Right lobe of liver (tissue), 6 donors: ENCODE data around the gene KIT. TPM values are rescaled to one million over a fixed set of nuclear protein-coding genes. Genes with fewer than 3 reads are reported as not detected.
A peak's percentile ranks its signal among the peaks of the same experiment; 100 is the strongest.

ENCODE experiments used
- ATAC-seq, 4 donors: fragments of 200-7000 bp; cut with Tn5 transposase; one replicate each; pipeline ENCODE4 v1.9.1; 2020; ENCODE audit warnings: mild to moderate bottlenecking in 4 of 4, moderate library complexity in 4 of 4
- DNase-seq, 3 donors: peaks; one replicate each; pipeline ENCODE4 v3.0.0-alpha.2; 2020
- H3K27ac ChIP-seq, 3 donors: fragments of 200-600 bp; one replicate each; pipeline ENCODE4 v1.8.0; 2022
- H3K27me3 ChIP-seq, 2 donors: fragments of 200-600 bp; one replicate each; pipeline ENCODE4 v1.8.0; 2022
- H3K36me3 ChIP-seq, 4 donors: fragments of 200-600 bp; sonication (generic) in 1 of 4; one replicate each; pipeline versions ENCODE4 v1.5.1 to v1.8.0; 2017 to 2022; ENCODE audit warnings: control low read depth in 1 of 4
- H3K4me1 ChIP-seq, 4 donors: fragments of 200-600 bp; sonication (generic) in 1 of 4; one replicate each; pipeline versions ENCODE4 v1.5.1 to v1.8.0; 2017 to 2022; ENCODE audit warnings: control low read depth in 1 of 4
- H3K4me3 ChIP-seq, 3 donors: fragments of 200-600 bp; one replicate each; pipeline ENCODE4 v1.8.0; 2022
- H3K9me3 ChIP-seq, 4 donors: fragments of 200-600 bp; sonication (generic) in 1 of 4; one replicate each; pipeline versions ENCODE4 v1.5.1 to v1.8.0; 2017 to 2022; ENCODE audit warnings: control low read depth in 1 of 4
- POLR2A ChIP-seq: fragments of 450-650 bp; IDR thresholded peaks from one replicate; pipeline ENCODE4 v1.6.1; 2017; ENCODE audit warnings: antibody characterized with exemption, mild to moderate bottlenecking
- whole genome bisulfite sequencing: methylation state at CpG from one replicate; pipeline ENCODE4 v1.1.6; 2018; ENCODE audit warnings: low coverage, low lambda C conversion rate; ENCODE audit not compliant: insufficient coverage; ENCODE audit errors: missing lambda C conversion rate; 5-methylcytosine and 5-hydroxymethylcytosine counted together
- intact Hi-C, 2 donors: fragments of 100-400 bp; cut with DNase I; formaldehyde crosslinking; loops; one replicate each; pipeline versions ENCODE4 v1.11.2 to v1.14.1; 2022
- long read RNA-seq: library from polyadenylated mRNA; unstranded; transcript quantifications from one replicate; pipeline ENCODE4 v2.0.0, GENCODE V29; 2019
- total RNA-seq, 6 experiments: library from RNA; depleted of rRNA in 2 of 6; stranded (reverse); fragments of >200 nt in 2 of 6; fragmentation: NEBNext Ultra II Directional in 3 of 6; extraction: Animal tissue kit (Norgen Biotek cat#: 25700) in 3 of 6; gene quantifications; one replicate each; pipeline versions ENCODE4 v1.1.0 to v1.2.4, GENCODE V29; 2016 to 2023
- TF ChIP-seq, protein P1 (sequence below), 4 donors: fragments of 200-600 bp in 3 of 4; fragments of 450-650 bp in 1 of 4; IDR thresholded peaks; one replicate each; pipeline versions ENCODE4 v1.5.1 to v1.8.0; 2016 to 2022; ENCODE audit warnings: antibody characterized with exemption in 4 of 4, mild to moderate bottlenecking in 2 of 4
- donor health status: DM: no; HTN: yes; CAD: no.
- donor health status: DM: no; HTN: no; CAD: no.
- donor health status: DM: no; HTN: no; CAD: no.
- donor health status: DM: no; HTN: yes; CAD: no.
- donor health status: DM: no; HTN: yes; CAD: no.

KIT gene
- 1 to 10 TPM in 2 of 6 experiments, under 1 TPM in 4; 0.19 to 1.6 (median 0.77) TPM for total RNA-seq
- long read RNA-seq = 0 reads

DNA sequence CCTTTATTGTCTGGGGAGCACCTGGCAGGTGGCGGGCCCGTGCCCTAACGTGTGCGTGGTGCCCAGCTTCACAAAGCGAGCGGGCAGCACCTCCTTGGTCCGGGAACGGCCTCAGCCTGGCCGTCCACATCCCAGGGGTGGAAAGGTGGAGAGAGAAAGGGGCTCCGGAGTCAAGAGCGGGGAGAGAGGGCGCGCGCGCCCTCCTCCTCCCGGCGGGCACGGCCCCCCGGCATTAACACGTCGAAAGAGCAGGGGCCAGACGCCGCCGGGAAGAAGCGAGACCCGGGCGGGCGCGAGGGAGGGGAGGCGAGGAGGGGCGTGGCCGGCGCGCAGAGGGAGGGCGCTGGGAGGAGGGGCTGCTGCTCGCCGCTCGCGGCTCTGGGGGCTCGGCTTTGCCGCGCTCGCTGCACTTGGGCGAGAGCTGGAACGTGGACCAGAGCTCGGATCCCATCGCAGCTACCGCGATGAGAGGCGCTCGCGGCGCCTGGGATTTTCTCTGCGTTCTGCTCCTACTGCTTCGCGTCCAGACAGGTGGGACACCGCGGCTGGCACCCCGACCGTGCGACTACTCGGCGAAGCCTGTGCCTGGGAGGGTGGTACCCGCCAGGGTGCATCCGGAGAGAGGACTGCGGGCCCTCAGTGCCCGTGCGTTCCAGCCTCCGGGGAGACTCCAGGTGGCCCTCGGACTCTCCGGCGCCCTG is at the start of gene KIT:
Gene KIT (plus strand): TSS at position 407 of the 701 bp plus-strand sequence. CDS start 58 bp downstream, at position 465.
- peak in 2 of 3 donors; percentile 59 to 62 for DNase-seq
- Histone ChIP-seq H3K27me3 (peaks cover 0 to 15% of the 10 kb centered on the region in 2 donors), H3K4me1 (peaks cover 0 to 26% (median 6%) of the 10 kb centered on the region in 4 donors), H3K36me3 (no peaks in the 10 kb centered on the region), H3K27ac (no peak within 1 kb of the TSS), H3K4me3 (peak within 1 kb of the TSS; percentile 41 to 50 (median 48)), H3K9me3 (no peaks in the 10 kb centered on the region)
- WGBS = 1% methylated on average over 12 of the region's 72 CpGs
- intact Hi-C loops = no loop called here
- ATAC-seq = peak; percentile 28 to 70 (median 60)
- TF ChIP-seq, protein P1, sequence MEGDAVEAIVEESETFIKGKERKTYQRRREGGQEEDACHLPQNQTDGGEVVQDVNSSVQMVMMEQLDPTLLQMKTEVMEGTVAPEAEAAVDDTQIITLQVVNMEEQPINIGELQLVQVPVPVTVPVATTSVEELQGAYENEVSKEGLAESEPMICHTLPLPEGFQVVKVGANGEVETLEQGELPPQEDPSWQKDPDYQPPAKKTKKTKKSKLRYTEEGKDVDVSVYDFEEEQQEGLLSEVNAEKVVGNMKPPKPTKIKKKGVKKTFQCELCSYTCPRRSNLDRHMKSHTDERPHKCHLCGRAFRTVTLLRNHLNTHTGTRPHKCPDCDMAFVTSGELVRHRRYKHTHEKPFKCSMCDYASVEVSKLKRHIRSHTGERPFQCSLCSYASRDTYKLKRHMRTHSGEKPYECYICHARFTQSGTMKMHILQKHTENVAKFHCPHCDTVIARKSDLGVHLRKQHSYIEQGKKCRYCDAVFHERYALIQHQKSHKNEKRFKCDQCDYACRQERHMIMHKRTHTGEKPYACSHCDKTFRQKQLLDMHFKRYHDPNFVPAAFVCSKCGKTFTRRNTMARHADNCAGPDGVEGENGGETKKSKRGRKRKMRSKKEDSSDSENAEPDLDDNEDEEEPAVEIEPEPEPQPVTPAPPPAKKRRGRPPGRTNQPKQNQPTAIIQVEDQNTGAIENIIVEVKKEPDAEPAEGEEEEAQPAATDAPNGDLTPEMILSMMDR (IDR thresholded peaks at IDR 0.05) = no peak
- TF ChIP-seq POLR2A = no peak

DNA sequence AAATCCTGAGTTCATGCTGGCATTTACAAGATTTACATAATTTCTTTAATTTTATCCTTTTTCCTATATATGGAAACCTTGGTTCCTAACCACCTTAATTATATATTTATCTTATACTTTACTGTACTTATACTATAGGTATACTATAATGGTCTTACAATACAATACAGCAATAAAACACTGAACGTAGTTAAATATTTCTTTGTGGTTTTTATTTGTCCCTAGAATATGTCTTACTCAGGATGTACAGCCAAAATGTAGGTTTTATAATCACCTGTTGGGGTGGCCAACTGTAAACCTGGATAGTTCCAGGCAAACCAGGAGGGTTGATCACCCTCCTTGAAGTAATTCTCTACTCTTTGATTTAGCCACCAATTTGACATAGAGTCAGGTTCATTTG is 48.4 kb upstream of the KIT start:
- ATAC-seq = no peak
- Histone ChIP-seq H3K27ac (no peak overlapping the region), H3K9me3 (no peaks in the 10 kb centered on the region), H3K27me3 (no peaks in the 10 kb centered on the region), H3K4me3 (no peak overlapping the region), H3K4me1 (no peaks in the 10 kb centered on the region), H3K36me3 (no peaks in the 10 kb centered on the region)
- no peak for DNase-seq
- WGBS = 57% methylated on average over 1 of the region's 1 CpG
- no peak for TF ChIP-seq POLR2A
- TF ChIP-seq, protein P1 (IDR thresholded peaks at IDR 0.05) = no peak
- intact Hi-C loops = no loop called here

GRCh38 chr4:54614149-54614548 is 43.6 kb upstream of the KIT start:
- Histone ChIP-seq H3K27me3 (no peaks in the 10 kb centered on the region), H3K4me1 (no peaks in the 10 kb centered on the region), H3K36me3 (no peaks in the 10 kb centered on the region), H3K27ac (no peak overlapping the region), H3K9me3 (no peaks in the 10 kb centered on the region), H3K4me3 (no peak overlapping the region)
- WGBS = 66% methylated on average over 4 of the region's 4 CpGs
- ATAC-seq = no peak
- TF ChIP-seq, protein P1 (IDR thresholded peaks at IDR 0.05) = no peak
- no peak for TF ChIP-seq POLR2A
- intact Hi-C loops = no loop called here
- DNase-seq = no peak

- TF ChIP-seq, protein P1 (IDR thresholded peaks at IDR 0.05) = no peak
- Histone ChIP-seq H3K36me3 (no peaks in the 10 kb centered on the region), H3K9me3 (no peaks in the 10 kb centered on the region), H3K4me3 (no peak overlapping the region), H3K4me1 (no peaks in the 10 kb centered on the region), H3K27ac (no peak overlapping the region), H3K27me3 (no peaks in the 10 kb centered on the region)
- ATAC-seq = no peak
- intact Hi-C loops = no loop called here
- DNase-seq = no peak
- WGBS = 70% methylated on average over 3 of the region's 3 CpGs
These were observed 37.0 kb upstream of the KIT start for GRCh38 chr4:54620773-54621172.
